ENCODE results near the gene LRRC18.
A peak's percentile ranks its signal among the peaks of the same experiment; 100 is the strongest.

LRRC18 gene

GRCh38 chr10:48907730-48908129 is 31.9 kb downstream of the LRRC18 start:
- Mint-ChIP-seq H3K27me3 (peaks cover 12% of the 10 kb centered on the region), H3K9me3 (no peaks in the 10 kb centered on the region), H3K4me3 (no peak overlapping the region), H3K4me1 (no peaks in the 10 kb centered on the region), H3K36me3 (no peaks in the 10 kb centered on the region), H3K27ac (no peak overlapping the region)
- CTCF ChIA-PET, result no interaction called here
- DNase-seq, result no peak

GRCh38 chr10:48906841-48907240 is 32.8 kb downstream of the LRRC18 start:
- Mint-ChIP-seq H3K36me3 (no peaks in the 10 kb centered on the region), H3K4me3 (no peak overlapping the region), H3K4me1 (no peaks in the 10 kb centered on the region), H3K9me3 (no peaks in the 10 kb centered on the region), H3K27me3 (peaks cover 8% of the 10 kb centered on the region), H3K27ac (no peak overlapping the region)
- CTCF ChIA-PET, result interaction anchor here (0.7 kb wide), 1 partner anchor 56 kb away, joined by 3 read pairs; no protein-coding TSS in a partner anchor
- no peak for DNase-seq

DNA sequence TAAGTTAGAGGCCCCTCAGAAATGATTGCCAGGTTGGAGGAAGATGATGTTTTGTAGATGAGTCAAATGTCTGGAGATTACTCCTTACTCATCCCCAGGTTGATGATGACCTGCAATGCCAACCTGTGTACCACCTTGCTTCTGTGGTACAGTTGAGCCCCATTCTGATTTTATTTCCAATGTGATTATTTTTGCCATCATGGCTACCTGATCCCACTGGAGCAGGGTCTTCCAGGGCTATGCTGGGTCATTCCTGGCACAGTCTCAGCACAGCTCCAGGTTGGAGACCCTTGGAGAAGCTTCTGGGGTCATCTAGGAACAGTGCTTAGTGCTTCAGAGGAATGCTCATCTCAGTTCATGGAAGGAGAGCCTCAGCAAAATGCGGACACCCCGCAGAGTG is 34.3 kb downstream of the LRRC18 start:
- Mint-ChIP-seq H3K4me1 (no peaks in the 10 kb centered on the region), H3K36me3 (no peaks in the 10 kb centered on the region), H3K27ac (no peak overlapping the region), H3K4me3 (no peak overlapping the region), H3K9me3 (no peaks in the 10 kb centered on the region), H3K27me3 (peaks cover 8% of the 10 kb centered on the region)
- no peak for DNase-seq
- CTCF ChIA-PET, result interaction anchor here (1.1 kb wide), 1 partner anchor 9 kb away, joined by 3 read pairs; no protein-coding TSS in a partner anchor

DNA sequence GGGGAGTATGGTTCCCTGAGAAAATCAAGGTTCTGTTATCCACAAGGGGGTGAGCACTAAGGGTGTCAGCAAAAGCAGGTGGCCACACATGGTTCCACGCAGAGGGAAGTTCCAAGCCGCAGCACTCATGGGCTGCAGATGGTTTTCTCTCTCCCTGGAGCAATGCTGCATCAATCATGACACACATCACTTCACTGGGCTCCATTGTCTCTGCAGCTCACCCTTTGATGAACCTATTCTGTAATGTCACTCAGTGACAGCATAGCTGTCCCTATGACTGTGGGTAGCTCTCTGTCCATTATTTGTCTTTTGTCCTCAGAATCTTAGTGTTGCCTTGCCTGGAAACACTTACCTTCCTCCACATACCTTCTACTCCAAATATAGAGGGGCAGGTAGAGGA is 34.8 kb downstream of the LRRC18 start:
- Mint-ChIP-seq H3K4me1 (no peaks in the 10 kb centered on the region), H3K27me3 (peaks cover 8% of the 10 kb centered on the region), H3K36me3 (no peaks in the 10 kb centered on the region), H3K4me3 (no peak overlapping the region), H3K9me3 (no peaks in the 10 kb centered on the region), H3K27ac (no peak overlapping the region)
- no peak for DNase-seq
- CTCF ChIA-PET, result no interaction called here

GRCh38 chr10:48903151-48903550 is 36.5 kb downstream of the LRRC18 start:
- Mint-ChIP-seq H3K4me1 (no peaks in the 10 kb centered on the region), H3K27ac (no peak overlapping the region), H3K36me3 (no peaks in the 10 kb centered on the region), H3K4me3 (no peak overlapping the region), H3K9me3 (no peaks in the 10 kb centered on the region), H3K27me3 (peaks cover 8% of the 10 kb centered on the region)
- DNase-seq, result no peak
- CTCF ChIA-PET, result no interaction called here

DNA sequence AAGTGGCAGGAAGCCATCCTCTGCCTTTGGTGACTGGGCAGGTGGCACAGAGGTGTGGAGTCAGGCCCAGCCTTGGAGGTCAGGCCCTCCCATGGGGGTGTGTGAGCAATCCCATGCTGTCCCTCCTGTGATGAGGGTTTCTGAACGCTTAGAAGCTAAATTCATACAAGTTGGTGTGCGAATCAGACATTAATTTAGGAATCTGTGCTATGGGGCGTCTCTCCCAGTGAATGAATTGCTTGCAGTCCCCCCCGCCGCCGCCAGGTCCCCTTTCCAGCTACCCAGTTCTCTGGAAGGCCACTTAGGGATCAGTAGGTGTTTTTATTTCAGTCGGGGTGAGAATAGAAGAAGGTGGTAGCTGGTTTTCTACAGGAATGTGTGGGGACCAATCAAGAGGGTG is 37.5 kb downstream of the LRRC18 start:
- CTCF ChIA-PET, result no interaction called here
- peaks cover 5% of the 10 kb centered on the region for H3K27me3 Mint-ChIP-seq
- no peak for DNase-seq
- H3K4me3 Mint-ChIP-seq, result no peak overlapping the region
- no peaks in the 10 kb centered on the region for H3K9me3 Mint-ChIP-seq
- no peaks in the 10 kb centered on the region for H3K36me3 Mint-ChIP-seq
- no peak overlapping the region for H3K27ac Mint-ChIP-seq
- no peaks in the 10 kb centered on the region for H3K4me1 Mint-ChIP-seq

DNA sequence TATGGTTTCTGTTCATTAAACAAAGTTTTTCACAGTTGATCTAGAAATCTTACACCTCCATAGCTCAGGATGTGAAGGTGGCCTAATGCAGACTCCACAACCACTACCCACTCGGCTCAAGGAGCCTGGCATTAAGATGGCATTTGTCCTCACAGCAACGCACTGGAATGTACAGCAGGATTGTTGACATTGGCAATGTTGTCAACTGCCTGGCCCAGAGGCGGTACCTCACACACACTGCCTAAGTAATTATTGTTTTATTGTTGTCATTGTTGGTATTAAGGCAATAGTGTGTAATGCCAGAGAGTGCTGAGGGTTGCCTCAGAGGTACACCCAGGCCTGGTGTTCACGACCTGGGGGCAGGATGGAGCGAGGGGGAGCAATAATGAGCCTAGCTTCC is 38.3 kb downstream of the LRRC18 start:
- no peaks in the 10 kb centered on the region for H3K9me3 Mint-ChIP-seq
- H3K27ac Mint-ChIP-seq, result no peak overlapping the region
- H3K4me3 Mint-ChIP-seq, result no peak overlapping the region
- CTCF ChIA-PET, result no interaction called here
- H3K27me3 Mint-ChIP-seq, result peaks cover 5% of the 10 kb centered on the region
- H3K36me3 Mint-ChIP-seq, result no peaks in the 10 kb centered on the region
- DNase-seq, result no peak
- no peaks in the 10 kb centered on the region for H3K4me1 Mint-ChIP-seq

DNA sequence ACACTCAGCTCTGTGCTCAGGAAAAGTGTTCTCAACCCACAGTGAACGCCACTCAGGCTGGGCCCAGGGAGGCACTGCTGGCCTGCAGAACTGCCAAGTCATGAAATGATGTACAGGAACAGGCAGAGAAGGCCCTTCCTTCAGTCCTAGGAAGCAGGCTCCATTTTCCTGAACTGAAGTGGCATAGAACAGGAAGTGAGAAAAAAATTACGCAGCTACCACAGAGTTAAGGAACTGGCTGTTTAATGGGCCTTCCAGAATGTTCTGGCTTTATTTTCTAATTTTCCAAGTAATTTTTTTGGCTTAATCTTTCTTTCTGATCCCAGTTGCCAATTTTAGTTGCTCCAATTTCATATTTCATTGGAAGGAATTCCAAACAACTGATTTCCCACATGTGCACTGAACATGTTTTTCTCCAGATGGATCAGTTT is 39.3 kb downstream of the LRRC18 start:
- CTCF ChIA-PET, result no interaction called here
- no peaks in the 10 kb centered on the region for H3K4me1 Mint-ChIP-seq
- peaks cover 5% of the 10 kb centered on the region for H3K27me3 Mint-ChIP-seq

GRCh38 chr10:48899781-48900180 is 39.9 kb downstream of the LRRC18 start:
- Mint-ChIP-seq H3K4me3 (no peak overlapping the region), H3K4me1 (no peaks in the 10 kb centered on the region), H3K27ac (no peak overlapping the region), H3K27me3 (peaks cover 5% of the 10 kb centered on the region), H3K9me3 (no peaks in the 10 kb centered on the region), H3K36me3 (no peaks in the 10 kb centered on the region)
- DNase-seq, result no peak
- CTCF ChIA-PET, result no interaction called here

More for the DNA sequence above, 39.3 kb downstream of the LRRC18 start:
- Mint-ChIP-seq H3K36me3 (no peaks in the 10 kb centered on the region), H3K9me3 (no peaks in the 10 kb centered on the region), H3K4me3 (no peak overlapping the region), H3K27ac (no peak overlapping the region)
- no peak for DNase-seq

GRCh38 chr10:48898426-48898825 is 41.2 kb downstream of the LRRC18 start:
- Mint-ChIP-seq H3K4me3 (no peak overlapping the region), H3K36me3 (no peaks in the 10 kb centered on the region), H3K27ac (no peak overlapping the region), H3K4me1 (no peaks in the 10 kb centered on the region), H3K9me3 (no peaks in the 10 kb centered on the region), H3K27me3 (peaks cover 5% of the 10 kb centered on the region)
- no peak for DNase-seq
- CTCF ChIA-PET, result no interaction called here

- no peak for DNase-seq
- CTCF ChIA-PET, result no interaction called here
- no peak overlapping the region for H3K4me3 Mint-ChIP-seq
- peaks cover 5% of the 10 kb centered on the region for H3K27me3 Mint-ChIP-seq
- no peak overlapping the region for H3K27ac Mint-ChIP-seq
- H3K36me3 Mint-ChIP-seq, result no peaks in the 10 kb centered on the region
- H3K4me1 Mint-ChIP-seq, result no peaks in the 10 kb centered on the region
- H3K9me3 Mint-ChIP-seq, result no peaks in the 10 kb centered on the region
Observed at GRCh38 chr10:48897441-48897790, 42.2 kb downstream of the LRRC18 start.

DNA sequence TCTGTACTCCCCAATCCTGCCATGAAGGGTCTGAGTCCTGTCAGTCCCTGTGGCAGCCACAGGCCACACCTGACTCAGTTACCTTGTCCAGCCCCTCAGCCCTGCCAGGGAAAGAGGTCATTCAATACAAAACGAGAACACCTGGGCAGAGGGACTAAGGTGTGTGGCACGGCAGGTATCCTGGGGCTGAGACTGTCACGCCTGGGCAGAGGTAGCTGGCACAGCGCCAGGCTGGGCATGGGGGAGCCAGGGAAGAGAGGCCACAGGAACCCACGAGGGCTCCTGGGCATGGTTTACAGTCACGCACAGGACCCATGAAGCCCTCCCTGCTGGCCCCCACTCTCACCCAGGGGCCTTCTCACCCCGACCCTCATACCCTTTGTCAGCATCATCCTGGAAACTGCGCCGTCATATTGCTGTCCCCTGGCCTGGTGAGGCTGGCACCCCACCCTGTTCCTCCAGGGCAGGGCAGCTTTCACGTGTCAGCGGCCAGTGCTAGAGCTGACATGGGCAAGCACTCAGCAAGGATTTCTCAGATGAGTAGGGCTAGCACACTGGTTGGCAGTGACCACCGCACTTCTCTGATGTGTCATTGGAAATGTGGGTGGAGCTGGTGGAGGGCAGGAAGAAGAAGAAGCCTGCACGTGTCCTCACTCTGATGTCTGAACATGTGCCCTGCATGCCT is 42.7 kb downstream of the LRRC18 start:
- H3K27ac Mint-ChIP-seq, result no peak overlapping the region
- H3K4me3 Mint-ChIP-seq, result no peak overlapping the region
- CTCF ChIA-PET, result no interaction called here
- no peaks in the 10 kb centered on the region for H3K9me3 Mint-ChIP-seq
- H3K27me3 Mint-ChIP-seq, result peaks cover 5% of the 10 kb centered on the region
- DNase-seq, result no peak
- H3K4me1 Mint-ChIP-seq, result no peaks in the 10 kb centered on the region
- no peaks in the 10 kb centered on the region for H3K36me3 Mint-ChIP-seq

DNA sequence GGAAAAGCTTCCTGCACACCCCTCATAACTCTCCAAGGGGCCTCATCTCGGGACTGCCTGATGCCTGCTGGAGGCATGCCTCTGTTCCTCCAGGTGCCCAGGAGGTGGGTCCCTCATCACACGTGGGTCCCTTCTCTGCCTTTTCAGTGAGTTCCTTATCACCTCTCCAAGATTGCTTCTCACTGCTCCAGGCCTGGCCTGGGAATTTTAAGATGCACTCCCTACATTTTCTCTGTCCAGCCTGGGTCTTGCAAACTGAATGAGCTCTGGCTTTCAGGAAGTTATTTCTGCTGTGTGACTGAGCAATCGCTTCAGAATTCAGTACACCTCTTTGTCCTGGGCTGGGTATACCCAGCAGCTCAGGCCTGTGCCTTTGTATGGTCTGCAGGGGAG is 43.8 kb downstream of the LRRC18 start:
- H3K36me3 Mint-ChIP-seq, result no peaks in the 10 kb centered on the region
- DNase-seq, result no peak
- peak overlapping the region; percentile 42 for H3K27ac Mint-ChIP-seq
- no peaks in the 10 kb centered on the region for H3K4me1 Mint-ChIP-seq
- H3K27me3 Mint-ChIP-seq, result peaks cover 5% of the 10 kb centered on the region
- CTCF ChIA-PET, result interaction anchor here (1.2 kb wide), 1 partner anchor 239 kb away, joined by 4 read pairs; no protein-coding TSS in a partner anchor
- H3K4me3 Mint-ChIP-seq, result no peak overlapping the region
- H3K9me3 Mint-ChIP-seq, result no peaks in the 10 kb centered on the region

DNA sequence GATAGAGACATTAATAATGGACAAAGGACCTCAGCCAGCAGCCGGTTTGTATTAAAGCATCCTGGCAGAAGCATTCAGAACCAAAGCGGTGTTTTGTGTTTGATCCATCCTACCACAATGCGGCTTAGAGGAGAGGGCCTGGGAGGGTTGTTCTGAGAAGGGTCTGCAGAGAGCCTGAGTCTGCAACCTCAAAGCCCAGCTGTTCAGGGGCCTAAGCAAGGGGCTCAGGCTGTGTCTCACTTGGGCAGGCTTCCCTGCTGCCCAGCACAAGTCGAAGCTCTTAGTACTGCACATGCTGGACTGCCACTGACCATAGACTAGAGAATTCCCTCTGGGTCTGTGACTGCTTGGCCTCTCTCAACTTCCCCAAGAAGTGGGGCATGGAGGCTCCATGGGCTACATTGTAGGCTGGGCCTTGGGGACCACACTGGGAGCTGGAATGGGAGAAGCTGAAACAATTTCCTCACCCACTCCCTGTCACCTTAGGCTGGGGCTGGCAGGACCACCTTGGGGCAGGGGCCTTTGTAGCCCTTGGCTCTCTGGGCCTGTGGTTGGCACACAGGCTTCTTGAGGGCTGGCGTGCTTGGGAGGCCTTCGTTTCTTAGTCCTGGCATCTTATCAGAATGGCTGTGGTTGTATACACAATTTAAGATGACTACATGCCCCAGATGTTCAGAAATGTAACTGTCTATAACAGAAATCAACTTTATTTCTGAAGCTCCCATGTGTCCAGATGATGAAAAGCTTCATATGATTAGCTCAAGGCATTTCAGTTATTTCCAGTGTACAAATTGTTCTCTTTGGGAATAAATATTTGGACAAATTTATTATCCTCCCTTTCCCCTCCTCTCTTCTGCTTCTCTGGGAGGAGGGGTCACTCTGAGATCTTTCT is 44.5 kb downstream of the LRRC18 start:
- no peak for DNase-seq
- CTCF ChIA-PET, result interaction anchor here (1.2 kb wide), 1 partner anchor 239 kb away, joined by 4 read pairs; no protein-coding TSS in a partner anchor
- Mint-ChIP-seq H3K27me3 (peaks cover 5% of the 10 kb centered on the region), H3K36me3 (no peaks in the 10 kb centered on the region), H3K27ac (no peak overlapping the region), H3K9me3 (no peaks in the 10 kb centered on the region), H3K4me1 (no peaks in the 10 kb centered on the region), H3K4me3 (no peak overlapping the region)
